ENCODE results near the gene CPNE6. TPM values are rescaled to one million over a fixed set of nuclear protein-coding genes. Genes with fewer than 3 reads are reported as not detected.

CPNE6 gene
- total and polyA plus RNA-seq, 2 of the 13 experiments (the other 11 are each of a cell fraction or from before 2014, with no cell fraction given) = not detected

DNA sequence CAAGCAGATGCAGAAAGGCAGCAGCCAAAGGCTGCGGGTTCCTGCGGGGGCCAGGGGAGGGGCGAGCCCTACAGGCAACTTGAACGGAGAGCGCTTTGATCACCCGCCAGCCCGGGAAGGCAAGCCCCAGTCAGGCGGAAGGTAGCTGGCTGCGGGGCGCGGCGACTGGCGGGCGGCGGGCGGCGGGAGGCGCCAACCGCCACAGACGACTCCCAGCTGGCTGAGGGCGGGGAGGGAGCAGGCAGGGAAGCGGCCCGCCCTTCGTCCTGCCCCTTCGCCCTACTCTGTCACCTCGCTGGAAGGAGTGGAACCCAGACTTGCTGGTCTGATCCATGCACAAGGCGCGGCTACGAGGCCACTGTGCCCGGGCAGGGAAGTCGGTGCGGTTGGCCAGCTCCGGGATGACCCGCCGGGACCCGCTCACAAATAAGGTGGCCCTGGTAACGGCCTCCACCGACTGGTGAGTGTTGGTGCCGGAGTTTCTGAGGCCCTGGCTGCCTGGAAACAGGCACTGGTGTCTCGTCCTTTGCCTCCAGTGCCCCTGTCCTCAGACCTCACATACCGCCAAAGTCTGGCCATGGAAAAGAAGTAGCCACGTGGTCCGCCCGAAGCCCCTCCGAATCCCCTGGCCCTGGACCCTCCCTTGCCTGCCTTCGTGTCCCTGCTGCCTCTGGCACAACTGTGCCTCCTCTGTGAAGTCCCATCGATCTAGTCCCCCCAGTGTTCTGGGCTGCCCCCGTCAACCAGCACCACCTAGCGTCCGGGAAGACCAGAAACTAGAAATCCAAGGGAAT is 35.0 kb upstream of the CPNE6 start (continued):
- TF ChIP-seq, protein P1, sequence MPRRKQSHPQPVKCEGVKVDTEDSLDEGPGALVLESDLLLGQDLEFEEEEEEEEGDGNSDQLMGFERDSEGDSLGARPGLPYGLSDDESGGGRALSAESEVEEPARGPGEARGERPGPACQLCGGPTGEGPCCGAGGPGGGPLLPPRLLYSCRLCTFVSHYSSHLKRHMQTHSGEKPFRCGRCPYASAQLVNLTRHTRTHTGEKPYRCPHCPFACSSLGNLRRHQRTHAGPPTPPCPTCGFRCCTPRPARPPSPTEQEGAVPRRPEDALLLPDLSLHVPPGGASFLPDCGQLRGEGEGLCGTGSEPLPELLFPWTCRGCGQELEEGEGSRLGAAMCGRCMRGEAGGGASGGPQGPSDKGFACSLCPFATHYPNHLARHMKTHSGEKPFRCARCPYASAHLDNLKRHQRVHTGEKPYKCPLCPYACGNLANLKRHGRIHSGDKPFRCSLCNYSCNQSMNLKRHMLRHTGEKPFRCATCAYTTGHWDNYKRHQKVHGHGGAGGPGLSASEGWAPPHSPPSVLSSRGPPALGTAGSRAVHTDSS (CRISPR knock-in tag; conservative IDR thresholded peaks at IDR 0.05) = no peak
- TF ChIP-seq RAD51 (IDR thresholded peaks at IDR 0.05; ENCODE audit: borderline replicate concordance) = no peak
- TF ChIP-seq, protein P2, sequence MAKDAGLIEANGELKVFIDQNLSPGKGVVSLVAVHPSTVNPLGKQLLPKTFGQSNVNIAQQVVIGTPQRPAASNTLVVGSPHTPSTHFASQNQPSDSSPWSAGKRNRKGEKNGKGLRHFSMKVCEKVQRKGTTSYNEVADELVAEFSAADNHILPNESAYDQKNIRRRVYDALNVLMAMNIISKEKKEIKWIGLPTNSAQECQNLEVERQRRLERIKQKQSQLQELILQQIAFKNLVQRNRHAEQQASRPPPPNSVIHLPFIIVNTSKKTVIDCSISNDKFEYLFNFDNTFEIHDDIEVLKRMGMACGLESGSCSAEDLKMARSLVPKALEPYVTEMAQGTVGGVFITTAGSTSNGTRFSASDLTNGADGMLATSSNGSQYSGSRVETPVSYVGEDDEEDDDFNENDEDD (CRISPR knock-in tag; IDR thresholded peaks at IDR 0.05; ENCODE audit: borderline replicate concordance) = peak; percentile 58; the same call in 1 of the 2 replicates
- peak; percentile 55 for TF ChIP-seq PHF20 (CRISPR knock-in tag; IDR thresholded peaks at IDR 0.05)
- TF ChIP-seq KDM1A (CRISPR knock-in tag; IDR thresholded peaks at IDR 0.05) = peak; percentile 61; the same call in 1 of the 2 replicates
- TF ChIP-seq, protein P3, sequence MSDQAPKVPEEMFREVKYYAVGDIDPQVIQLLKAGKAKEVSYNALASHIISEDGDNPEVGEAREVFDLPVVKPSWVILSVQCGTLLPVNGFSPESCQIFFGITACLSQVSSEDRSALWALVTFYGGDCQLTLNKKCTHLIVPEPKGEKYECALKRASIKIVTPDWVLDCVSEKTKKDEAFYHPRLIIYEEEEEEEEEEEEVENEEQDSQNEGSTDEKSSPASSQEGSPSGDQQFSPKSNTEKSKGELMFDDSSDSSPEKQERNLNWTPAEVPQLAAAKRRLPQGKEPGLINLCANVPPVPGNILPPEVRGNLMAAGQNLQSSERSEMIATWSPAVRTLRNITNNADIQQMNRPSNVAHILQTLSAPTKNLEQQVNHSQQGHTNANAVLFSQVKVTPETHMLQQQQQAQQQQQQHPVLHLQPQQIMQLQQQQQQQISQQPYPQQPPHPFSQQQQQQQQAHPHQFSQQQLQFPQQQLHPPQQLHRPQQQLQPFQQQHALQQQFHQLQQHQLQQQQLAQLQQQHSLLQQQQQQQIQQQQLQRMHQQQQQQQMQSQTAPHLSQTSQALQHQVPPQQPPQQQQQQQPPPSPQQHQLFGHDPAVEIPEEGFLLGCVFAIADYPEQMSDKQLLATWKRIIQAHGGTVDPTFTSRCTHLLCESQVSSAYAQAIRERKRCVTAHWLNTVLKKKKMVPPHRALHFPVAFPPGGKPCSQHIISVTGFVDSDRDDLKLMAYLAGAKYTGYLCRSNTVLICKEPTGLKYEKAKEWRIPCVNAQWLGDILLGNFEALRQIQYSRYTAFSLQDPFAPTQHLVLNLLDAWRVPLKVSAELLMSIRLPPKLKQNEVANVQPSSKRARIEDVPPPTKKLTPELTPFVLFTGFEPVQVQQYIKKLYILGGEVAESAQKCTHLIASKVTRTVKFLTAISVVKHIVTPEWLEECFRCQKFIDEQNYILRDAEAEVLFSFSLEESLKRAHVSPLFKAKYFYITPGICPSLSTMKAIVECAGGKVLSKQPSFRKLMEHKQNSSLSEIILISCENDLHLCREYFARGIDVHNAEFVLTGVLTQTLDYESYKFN (CRISPR knock-in tag; conservative IDR thresholded peaks at IDR 0.05) = peak; percentile 55; the same call in 1 of the 2 replicates
- TF ChIP-seq CCAR2 (optimal IDR thresholded peaks at IDR 0.05; ENCODE audit: low read depth, low read length) = peak; percentile 64
- TF ChIP-seq ARHGAP35 (CRISPR knock-in tag; IDR thresholded peaks at IDR 0.05; ENCODE audit: borderline replicate concordance) = peak; percentile 81; the same call in 1 of the 2 replicates
- no peak for TF ChIP-seq SRSF9 (IDR thresholded peaks at IDR 0.05; ENCODE audit: borderline replicate concordance, insufficient read depth, low read depth, low read length, poor library complexity, severe bottlenecking)
- peak; percentile 75 for TF ChIP-seq GABPB1 (CRISPR knock-in tag; IDR thresholded peaks at IDR 0.05)
- peak; percentile 85; the same call in 1 of the 2 replicates for TF ChIP-seq ZNF749 (CRISPR knock-in tag; IDR thresholded peaks at IDR 0.05; ENCODE audit: borderline replicate concordance)
- TF ChIP-seq, protein P4, sequence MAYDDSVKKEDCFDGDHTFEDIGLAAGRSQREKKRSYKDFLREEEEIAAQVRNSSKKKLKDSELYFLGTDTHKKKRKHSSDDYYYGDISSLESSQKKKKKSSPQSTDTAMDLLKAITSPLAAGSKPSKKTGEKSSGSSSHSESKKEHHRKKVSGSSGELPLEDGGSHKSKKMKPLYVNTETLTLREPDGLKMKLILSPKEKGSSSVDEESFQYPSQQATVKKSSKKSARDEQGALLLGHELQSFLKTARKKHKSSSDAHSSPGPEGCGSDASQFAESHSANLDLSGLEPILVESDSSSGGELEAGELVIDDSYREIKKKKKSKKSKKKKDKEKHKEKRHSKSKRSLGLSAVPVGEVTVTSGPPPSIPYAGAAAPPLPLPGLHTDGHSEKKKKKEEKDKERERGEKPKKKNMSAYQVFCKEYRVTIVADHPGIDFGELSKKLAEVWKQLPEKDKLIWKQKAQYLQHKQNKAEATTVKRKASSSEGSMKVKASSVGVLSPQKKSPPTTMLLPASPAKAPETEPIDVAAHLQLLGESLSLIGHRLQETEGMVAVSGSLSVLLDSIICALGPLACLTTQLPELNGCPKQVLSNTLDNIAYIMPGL (CRISPR knock-in tag; IDR thresholded peaks at IDR 0.05; ENCODE audit: borderline replicate concordance in 1 of 2, low read depth in 1 of 2) = peak; percentile 93 to 95
- no peak for TF ChIP-seq FOXK2 (IDR thresholded peaks at IDR 0.05)
- 0 out of 2 replicates have a peak, but pooled peaks have one; percentile 36 for TF ChIP-seq ZNF383 (CRISPR knock-in tag; IDR thresholded peaks at IDR 0.05; ENCODE audit: borderline replicate concordance)
- TF ChIP-seq TEAD3 (CRISPR knock-in tag; optimal IDR thresholded peaks at IDR 0.05; ENCODE audit: borderline replicate concordance) = peak; percentile 77
- TF ChIP-seq MYC (CRISPR knock-in tag; IDR thresholded peaks at IDR 0.05; ENCODE audit: borderline replicate concordance) = peak; percentile 87

Measured in HepG2 (cell line).